Measurements from ENCODE around the gene TENM3. TPM values are rescaled to one million over a fixed set of nuclear protein-coding genes. Genes with fewer than 3 reads are reported as not detected.

Gene TENM3
- total RNA-seq, 1 donor from 2014 or later = 11.0 TPM

- H3K9me3 ChIP-seq = no peaks in the 10 kb centered on the region
- DNase-seq (ENCODE audit: extremely low spot score in 2 of 2) = no peak
- intact Hi-C loops (cut with DNase I) = no loop called here
- no peaks in the 10 kb centered on the region for H3K36me3 ChIP-seq
- H3K27ac ChIP-seq = no peak overlapping the region
- H3K4me3 ChIP-seq = no peak overlapping the region
- H3K27me3 ChIP-seq = no peaks in the 10 kb centered on the region
- no peak for TF ChIP-seq POLR2A (IDR thresholded peaks at IDR 0.05)
- no peak for TF ChIP-seq POLR2AphosphoS5 (IDR thresholded peaks at IDR 0.05; ENCODE audit: insufficient read depth in 1 of 2, low read depth in 1 of 2)
- TF ChIP-seq, protein P1, sequence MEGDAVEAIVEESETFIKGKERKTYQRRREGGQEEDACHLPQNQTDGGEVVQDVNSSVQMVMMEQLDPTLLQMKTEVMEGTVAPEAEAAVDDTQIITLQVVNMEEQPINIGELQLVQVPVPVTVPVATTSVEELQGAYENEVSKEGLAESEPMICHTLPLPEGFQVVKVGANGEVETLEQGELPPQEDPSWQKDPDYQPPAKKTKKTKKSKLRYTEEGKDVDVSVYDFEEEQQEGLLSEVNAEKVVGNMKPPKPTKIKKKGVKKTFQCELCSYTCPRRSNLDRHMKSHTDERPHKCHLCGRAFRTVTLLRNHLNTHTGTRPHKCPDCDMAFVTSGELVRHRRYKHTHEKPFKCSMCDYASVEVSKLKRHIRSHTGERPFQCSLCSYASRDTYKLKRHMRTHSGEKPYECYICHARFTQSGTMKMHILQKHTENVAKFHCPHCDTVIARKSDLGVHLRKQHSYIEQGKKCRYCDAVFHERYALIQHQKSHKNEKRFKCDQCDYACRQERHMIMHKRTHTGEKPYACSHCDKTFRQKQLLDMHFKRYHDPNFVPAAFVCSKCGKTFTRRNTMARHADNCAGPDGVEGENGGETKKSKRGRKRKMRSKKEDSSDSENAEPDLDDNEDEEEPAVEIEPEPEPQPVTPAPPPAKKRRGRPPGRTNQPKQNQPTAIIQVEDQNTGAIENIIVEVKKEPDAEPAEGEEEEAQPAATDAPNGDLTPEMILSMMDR (IDR thresholded peaks at IDR 0.05) = no peak
- H3K4me1 ChIP-seq = no peaks in the 10 kb centered on the region
These were observed 604.6 kb downstream of the TENM3 start for GRCh38 chr4:182847576-182848450.

DNA sequence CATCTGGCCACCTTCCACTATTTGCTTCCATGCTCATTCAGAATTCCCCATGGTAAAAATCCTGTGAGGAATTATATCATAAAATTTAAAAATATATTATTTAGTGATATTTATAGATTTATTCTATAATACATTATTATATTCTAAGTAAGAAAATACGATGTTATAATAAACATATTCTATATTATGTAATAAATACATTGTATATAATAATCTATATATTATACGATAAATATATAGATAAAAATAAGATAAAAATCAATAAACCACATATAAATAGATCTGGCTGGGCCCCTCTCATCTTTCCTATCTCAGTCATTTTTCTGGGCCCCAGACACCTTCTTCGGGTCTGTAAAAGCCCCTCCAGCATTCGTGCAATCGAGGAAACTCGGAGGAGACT lies 605.5 kb downstream of the TENM3 start:
- Histone ChIP-seq H3K27me3 (no peaks in the 10 kb centered on the region), H3K27ac (no peak overlapping the region), H3K4me3 (no peak overlapping the region), H3K4me1 (no peaks in the 10 kb centered on the region), H3K9me3 (no peaks in the 10 kb centered on the region), H3K36me3 (no peaks in the 10 kb centered on the region)
- TF ChIP-seq, protein P1 (IDR thresholded peaks at IDR 0.05) = no peak
- TF ChIP-seq POLR2A (IDR thresholded peaks at IDR 0.05) = no peak
- TF ChIP-seq POLR2AphosphoS5 (IDR thresholded peaks at IDR 0.05; ENCODE audit: insufficient read depth in 1 of 2, low read depth in 1 of 2) = no peak
- intact Hi-C loops (cut with DNase I) = no loop called here
- no peak for DNase-seq (ENCODE audit: extremely low spot score in 2 of 2)

Small RNA genes within 50 kb of the gene (small RNA-seq; reads per million reads assigned to genes)
- gene RN7SKP67 (not detected), gene RNU2-34P (not detected)

Measured in vagina (tissue), 2 donors.